ENCODE data around the gene ZMIZ1.

Gene ZMIZ1

DNA sequence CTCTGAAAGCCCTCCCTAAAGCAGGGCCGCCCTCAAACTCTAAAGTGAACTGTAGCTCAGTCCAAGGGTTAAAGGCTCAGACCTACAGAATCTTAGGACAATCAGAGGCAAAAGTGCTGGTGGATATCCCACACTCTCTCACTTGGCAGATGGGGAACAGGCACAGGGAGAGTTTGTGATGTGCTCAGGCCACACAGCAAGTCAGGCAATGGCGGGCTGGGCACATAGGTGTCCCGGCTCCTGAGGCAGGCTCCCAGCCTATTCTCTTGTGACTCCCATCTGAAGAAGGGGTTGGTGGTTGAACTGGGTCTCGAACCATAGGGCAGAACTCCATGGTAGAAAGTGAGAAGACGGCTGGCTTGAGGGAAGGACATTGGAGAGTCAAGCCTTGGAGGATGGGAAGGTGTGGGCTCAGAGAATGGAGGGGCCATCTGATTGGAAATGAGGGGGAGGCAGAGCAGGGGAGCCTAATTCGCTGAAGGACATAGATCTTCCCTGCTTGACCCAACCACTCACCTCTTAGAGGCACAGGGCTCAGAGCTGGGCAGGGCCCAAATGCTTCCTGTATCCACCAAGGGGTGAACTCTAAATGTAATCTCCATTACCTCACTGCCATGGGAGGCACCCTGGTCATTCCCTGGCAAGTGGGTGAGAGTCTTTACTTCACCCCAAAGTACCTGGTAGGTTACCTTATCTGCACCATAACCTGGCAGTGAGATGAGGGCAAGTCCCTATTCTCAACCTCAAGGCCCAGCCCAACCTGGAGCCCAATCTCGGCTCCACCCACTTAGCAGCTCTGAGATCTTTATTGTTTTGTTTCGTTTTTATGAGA is 4.9 kb upstream of the ZMIZ1 start:
- DNase-seq (ENCODE audit: low spot score): no peak

GRCh38 chr10:79065091-79065551 is 3.6 kb upstream of the ZMIZ1 start:
- DNase-seq (ENCODE audit: low spot score): no peak

DNA sequence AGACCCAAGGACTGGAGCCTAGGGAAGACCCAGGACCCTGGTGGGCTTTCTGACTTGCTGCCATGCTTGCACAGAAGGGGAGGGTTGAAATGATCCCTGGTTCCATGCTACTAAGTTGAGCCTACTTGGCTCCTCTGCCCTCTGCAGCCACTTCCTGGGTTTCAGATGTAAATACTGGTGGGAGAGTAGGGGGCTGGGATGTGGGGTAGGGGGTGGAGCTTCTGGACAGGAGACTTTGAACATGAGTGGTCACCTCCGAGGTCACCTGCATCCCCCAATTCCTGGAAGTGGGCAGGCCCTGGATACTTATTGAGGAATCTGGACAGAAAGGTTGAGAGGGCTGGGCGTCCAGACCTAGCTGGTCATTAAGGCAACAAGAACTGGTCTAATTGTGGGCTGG is 2.9 kb upstream of the ZMIZ1 start:
- DNase-seq (ENCODE audit: low spot score): no peak

DNA sequence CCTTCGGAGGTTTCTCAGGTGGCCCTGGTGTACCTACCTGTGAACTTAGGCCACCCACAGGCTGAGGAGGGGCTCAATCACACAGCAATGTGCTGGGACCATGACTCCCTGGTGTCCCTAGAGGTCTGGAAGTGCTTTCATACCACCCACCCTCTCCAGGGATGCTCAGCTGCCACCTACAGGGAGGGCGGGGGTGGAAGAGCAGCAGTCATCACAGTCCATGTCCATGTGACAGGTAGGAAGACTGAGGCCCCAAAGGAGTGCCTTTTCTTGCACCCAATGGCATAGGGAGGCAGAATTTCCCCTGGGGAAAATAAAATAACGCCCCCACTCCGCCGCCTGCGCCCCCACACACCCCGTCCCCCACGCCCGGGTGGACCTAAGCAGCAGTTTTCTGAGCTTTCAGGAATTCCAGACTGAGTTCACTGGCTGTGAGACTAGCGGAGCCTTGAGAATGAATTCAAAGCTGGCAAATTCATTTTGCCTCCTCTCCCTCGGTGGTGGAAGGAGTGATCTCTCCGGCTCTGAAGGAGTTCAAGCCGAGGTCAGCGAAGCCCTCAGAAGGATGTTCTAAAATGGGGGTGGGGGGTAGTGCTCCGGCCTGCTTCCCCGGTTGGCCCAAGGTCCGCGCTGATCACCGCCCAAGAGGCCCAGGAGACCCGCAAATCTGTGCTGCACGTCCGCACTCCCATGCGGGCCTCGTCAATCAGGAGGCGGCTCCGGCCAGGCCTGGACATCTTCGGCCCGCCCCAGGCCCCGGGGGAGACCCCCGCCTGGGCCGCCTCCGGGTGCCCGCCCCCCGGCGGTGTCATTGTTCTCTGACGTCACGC is 2.1 kb upstream of the ZMIZ1 start:
- peak; percentile 61 for DNase-seq (ENCODE audit: low spot score)

- DNase-seq (ENCODE audit: low spot score): peak; percentile 92
Measured at GRCh38 chr10:79067241-79068202, 1.2 kb upstream of the ZMIZ1 start.

DNA sequence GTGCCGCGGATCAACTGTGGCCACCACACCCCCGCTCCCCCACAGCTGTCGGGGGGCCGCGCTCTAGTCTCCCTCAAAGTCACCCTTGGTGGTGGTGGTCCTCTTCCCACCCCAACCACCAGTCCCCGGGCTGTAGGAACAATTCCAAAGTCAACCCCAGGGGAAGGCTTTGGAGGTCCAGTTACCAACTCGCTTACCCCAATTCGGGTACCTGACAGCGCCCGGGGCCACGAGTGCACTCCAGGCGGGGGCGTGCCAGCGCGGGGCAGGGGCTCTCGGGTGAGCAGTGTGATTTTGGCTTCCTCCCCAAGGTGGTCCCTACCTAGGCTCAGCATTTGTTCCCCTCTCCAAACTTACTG is 584 bp upstream of the ZMIZ1 start:
- DNase-seq (ENCODE audit: low spot score): no peak

- peak; percentile 75 for DNase-seq (ENCODE audit: low spot score)
Measured at GRCh38 chr10:79069325-79070080, 737 bp downstream of the ZMIZ1 start.

DNA sequence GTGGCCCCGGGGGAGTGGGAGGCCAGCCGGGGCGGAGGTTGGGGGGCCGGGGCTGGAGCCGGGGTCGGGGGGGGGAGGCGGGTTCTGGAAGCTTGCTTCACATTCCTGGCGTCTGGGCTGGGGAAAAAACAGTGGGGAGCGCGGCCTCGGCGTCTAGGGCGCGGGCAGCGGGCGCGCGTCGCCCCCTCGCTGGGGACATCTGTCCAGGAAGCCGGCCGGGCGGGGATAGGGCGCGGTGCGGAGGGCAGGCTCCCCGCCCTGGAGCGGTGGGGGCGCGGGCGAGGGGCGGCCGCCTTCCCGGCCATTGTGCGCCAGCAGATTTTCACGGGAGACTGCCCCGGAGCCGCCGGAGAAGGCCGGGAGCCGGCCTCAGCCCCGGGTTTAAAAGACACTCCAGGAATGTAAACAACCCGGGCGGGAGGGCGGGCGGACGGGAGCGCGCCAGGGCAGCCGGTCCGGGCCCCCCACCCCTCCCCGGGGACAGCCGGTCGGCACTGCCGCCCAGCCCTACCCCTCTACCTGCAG is 1.4 kb downstream of the ZMIZ1 start:
- peak; percentile 76 for DNase-seq (ENCODE audit: low spot score)

- DNase-seq (ENCODE audit: low spot score): peak; percentile 80
Measured at GRCh38 chr10:79070606-79071395, 2.0 kb downstream of the ZMIZ1 start.

DNA sequence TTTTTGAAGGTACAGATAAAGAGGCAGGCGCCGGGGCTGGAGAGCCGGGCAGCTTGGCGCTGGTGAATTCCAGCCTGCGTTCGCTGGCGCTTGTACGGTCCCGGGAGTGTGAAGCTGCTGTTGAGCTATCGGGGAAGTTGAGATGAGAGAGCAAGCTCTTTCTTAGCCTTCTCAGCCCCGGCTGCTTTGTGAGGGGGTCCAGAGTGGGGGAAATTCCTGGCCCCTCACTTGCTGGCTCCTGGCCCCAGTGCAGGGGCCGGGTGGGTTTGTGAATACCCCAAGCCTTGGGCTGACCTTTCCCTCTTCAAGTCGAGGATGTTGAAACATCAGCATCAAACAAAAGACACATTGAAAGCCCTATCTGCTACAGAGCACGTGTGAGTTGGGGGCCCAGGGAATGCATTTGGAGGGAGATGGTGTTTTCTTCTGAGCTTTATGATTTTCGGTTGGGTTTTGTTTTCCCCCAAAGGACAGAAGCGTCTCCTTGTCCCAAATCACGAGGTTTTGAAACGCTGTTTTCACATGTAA is 2.7 kb downstream of the ZMIZ1 start:
- DNase-seq (ENCODE audit: low spot score): no peak

- DNase-seq (ENCODE audit: low spot score): no peak
Measured at GRCh38 chr10:79072041-79072441, 3.3 kb downstream of the ZMIZ1 start.

DNA sequence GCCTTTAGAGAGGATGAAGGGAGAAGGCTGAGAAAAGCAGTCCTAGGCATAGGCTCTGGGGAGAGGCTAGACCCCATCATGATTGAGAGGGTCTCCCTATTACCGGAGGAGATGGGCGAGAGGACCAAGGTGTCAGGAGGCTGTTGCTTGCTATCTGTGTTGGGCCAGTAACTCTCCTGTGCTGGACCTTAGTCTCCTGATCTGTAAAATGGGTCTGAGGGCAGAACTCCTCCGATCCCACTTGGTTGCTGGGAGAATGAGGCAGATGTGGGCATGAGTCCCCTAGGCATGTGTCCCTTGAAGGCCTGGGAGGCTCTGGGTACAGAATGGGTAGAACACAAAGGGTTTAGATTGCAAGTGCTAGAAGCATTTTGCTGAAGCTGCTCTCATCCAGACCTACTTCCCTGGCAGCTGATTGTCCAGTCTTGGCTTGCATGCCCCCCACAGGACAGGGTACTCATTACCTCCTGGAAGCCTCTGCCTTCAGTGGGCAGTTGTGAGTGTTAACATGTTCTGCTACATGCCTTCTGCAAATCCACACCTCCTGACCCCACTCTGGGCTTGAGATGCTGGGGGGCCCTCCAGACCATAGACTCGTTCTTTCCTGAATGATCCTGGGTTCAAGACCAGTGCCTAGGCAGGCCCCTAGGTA is 4.4 kb downstream of the ZMIZ1 start:
- DNase-seq (ENCODE audit: low spot score): no peak

DNA sequence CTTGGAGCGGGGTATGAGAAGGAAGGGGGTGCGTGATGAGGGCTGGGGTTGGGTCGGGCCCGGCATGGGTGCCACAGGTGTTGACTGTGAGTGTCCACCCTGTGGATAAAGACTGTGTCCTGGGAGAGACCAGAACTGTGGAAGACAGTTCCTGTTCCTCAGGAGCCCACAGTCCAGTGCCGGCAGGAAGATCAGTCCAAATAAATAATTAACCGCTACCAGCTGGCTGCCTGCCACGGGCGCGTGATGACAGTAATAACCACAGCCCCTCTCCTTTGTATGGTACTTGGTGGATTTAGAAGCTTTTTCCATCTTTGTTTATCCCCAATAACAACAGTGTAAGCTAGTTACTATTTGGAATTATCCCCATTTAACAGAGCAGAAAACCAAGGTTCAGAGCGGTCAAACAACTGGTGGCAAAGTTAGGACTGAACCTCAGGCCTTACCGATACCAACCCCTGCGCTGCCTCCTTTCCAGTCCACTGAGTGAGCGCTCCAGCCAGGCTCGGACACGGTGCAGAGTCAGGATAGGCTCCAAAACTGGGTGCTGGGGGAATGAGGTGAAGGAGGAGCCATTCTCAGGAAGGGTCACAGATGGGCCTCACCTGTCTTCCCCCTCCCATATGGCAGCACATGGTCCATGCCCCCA is 5.1 kb downstream of the ZMIZ1 start:
- no peak for DNase-seq (ENCODE audit: low spot score)

- DNase-seq (ENCODE audit: low spot score): no peak
Measured at GRCh38 chr10:79074732-79075131, 6.0 kb downstream of the ZMIZ1 start.

- DNase-seq (ENCODE audit: low spot score): no peak
Measured at GRCh38 chr10:79075418-79075817, 6.7 kb downstream of the ZMIZ1 start.

- DNase-seq (ENCODE audit: low spot score): no peak
Measured at GRCh38 chr10:79077488-79078173, 8.9 kb downstream of the ZMIZ1 start.

DNA sequence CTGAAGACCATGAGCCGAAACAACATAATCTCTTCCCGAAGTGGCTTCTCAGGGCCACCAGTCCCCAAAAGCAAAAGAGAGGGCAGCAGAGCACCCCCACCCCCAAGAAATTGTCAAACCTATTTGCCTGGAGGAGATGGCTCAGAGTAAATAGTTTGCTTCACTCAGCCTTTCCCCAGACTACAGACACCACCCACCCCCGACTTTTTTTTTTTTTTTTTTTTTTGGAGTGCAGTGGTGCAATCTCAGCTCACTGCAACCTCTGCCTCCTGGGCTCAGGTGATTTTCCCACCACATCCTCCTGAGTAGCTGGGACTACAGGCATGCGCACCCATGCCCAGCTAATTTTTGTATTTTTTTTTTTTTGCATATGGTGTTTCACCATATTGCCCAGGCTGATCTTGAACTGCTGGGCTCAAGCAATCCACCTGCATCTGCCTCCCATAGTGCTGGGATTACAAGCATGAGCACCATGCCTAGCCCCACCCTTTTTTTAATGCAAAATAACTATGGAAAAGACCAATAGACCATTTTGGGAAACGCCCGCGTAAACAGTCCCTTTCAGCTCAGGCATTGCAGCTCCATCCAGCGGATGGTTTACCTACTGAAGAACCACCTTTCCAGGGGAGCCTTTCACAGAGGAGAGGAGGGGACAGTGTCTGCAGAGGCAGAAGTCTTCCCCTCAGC is 9.7 kb downstream of the ZMIZ1 start:
- DNase-seq (ENCODE audit: low spot score): no peak

GRCh38 chr10:79079054-79079397 is 10.3 kb downstream of the ZMIZ1 start:
- no peak for DNase-seq (ENCODE audit: low spot score)

Data from hepatic stellate cell (primary cell).